Right lobe of liver (tissue), 6 donors: Measurements from ENCODE around the gene UTS2R. TPM values are rescaled to one million over a fixed set of nuclear protein-coding genes. Genes with fewer than 3 reads are reported as not detected.

Experiments
- ATAC-seq, 4 donors: fragments of 200-7000 bp; cut with Tn5 transposase; one replicate each; pipeline ENCODE4 v1.9.1; 2020; ENCODE audit warnings: mild to moderate bottlenecking in 4 of 4, moderate library complexity in 4 of 4
- DNase-seq, 3 donors: peaks; one replicate each; pipeline ENCODE4 v3.0.0-alpha.2; 2020
- H3K27ac ChIP-seq, 3 donors: fragments of 200-600 bp; one replicate each; pipeline ENCODE4 v1.8.0; 2022
- H3K27me3 ChIP-seq, 2 donors: fragments of 200-600 bp; one replicate each; pipeline ENCODE4 v1.8.0; 2022
- H3K36me3 ChIP-seq, 4 donors: fragments of 200-600 bp; sonication (generic) in 1 of 4; one replicate each; pipeline versions ENCODE4 v1.5.1 to v1.8.0; 2017 to 2022; ENCODE audit warnings: control low read depth in 1 of 4
- H3K4me1 ChIP-seq, 4 donors: fragments of 200-600 bp; sonication (generic) in 1 of 4; one replicate each; pipeline versions ENCODE4 v1.5.1 to v1.8.0; 2017 to 2022; ENCODE audit warnings: control low read depth in 1 of 4
- H3K4me3 ChIP-seq, 3 donors: fragments of 200-600 bp; one replicate each; pipeline ENCODE4 v1.8.0; 2022
- H3K9me3 ChIP-seq, 4 donors: fragments of 200-600 bp; sonication (generic) in 1 of 4; one replicate each; pipeline versions ENCODE4 v1.5.1 to v1.8.0; 2017 to 2022; ENCODE audit warnings: control low read depth in 1 of 4
- POLR2A ChIP-seq: fragments of 450-650 bp; IDR thresholded peaks from one replicate; pipeline ENCODE4 v1.6.1; 2017; ENCODE audit warnings: antibody characterized with exemption, mild to moderate bottlenecking
- WGBS: methylation state at CpG from one replicate; pipeline ENCODE4 v1.1.6; 2018; ENCODE audit warnings: low coverage, low lambda C conversion rate; ENCODE audit not compliant: insufficient coverage; ENCODE audit errors: missing lambda C conversion rate; 5-methylcytosine and 5-hydroxymethylcytosine counted together
- intact Hi-C, 2 donors: fragments of 100-400 bp; cut with DNase I; formaldehyde crosslinking; loops; one replicate each; pipeline versions ENCODE4 v1.11.2 to v1.14.1; 2022
- total RNA-seq, 6 experiments: library from RNA; depleted of rRNA in 2 of 6; stranded (reverse); fragments of >200 nt in 2 of 6; fragmentation: NEBNext Ultra II Directional in 3 of 6; extraction: Animal tissue kit (Norgen Biotek cat#: 25700) in 3 of 6; gene quantifications; one replicate each; pipeline versions ENCODE4 v1.1.0 to v1.2.4, GENCODE V29; 2016 to 2023
- TF ChIP-seq, protein P1 (sequence below), 4 donors: fragments of 200-600 bp in 3 of 4; fragments of 450-650 bp in 1 of 4; IDR thresholded peaks; one replicate each; pipeline versions ENCODE4 v1.5.1 to v1.8.0; 2016 to 2022; ENCODE audit warnings: antibody characterized with exemption in 4 of 4, mild to moderate bottlenecking in 2 of 4
- donor health status: DM: no; HTN: yes; CAD: no.
- donor health status: DM: no; HTN: no; CAD: no.
- donor health status: DM: no; HTN: no; CAD: no.
- donor health status: DM: no; HTN: yes; CAD: no.
- donor health status: DM: no; HTN: yes; CAD: no.

The UTS2R gene
- total RNA-seq, 6 experiments from 2014 or later: not detected

DNA sequence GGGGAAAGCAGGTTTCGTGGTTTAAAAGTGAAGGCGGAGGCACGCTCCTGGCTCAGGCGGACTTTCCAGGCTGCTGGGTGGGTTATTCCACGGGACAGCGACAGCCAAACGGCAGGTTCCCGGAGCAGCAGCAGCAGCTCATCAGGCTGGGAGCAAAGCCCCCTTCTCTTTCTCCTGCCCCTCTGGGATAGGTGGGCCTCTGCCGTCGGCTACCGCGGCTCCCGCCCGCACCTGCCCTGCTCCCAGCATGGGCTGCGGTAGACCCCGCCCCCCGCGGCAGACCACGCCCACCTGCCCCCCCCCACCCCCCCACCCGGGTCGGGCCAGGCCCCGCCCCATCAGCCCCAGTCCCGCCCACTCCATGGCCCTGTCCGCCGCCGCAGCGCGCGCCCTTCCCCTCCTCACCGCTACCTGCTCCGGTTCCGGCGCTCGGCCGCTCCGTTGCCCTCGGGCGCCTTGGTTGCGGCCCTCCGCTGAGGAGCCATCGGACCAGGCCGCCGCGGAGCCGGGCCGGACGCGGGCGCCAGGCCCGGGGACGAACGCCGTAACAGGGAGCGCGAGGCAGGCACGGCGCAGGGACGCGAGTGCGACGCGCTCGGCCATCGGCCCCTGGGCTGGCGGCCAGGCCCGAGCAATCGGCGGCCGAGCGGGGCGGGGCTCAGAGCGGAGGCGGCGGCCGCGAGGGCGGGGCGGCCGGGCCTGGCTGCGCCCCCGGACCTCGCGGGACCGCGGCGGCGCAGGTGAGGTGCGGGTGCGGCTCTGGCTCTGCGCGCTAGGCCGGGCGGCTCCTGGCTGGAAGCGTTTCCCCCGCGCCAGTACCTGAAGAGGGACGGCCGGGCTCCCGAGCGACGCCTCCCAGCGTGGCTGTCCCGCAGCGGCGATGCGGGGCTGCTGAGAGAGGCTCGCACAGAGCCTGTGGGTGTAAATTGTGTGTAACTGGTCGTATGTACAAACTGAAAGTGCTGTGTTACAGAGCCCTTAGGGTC lies 46.7 kb downstream of the UTS2R start, which contains the start of the genes HEXD and OGFOD3:
Gene HEXD, plus strand, starts transcription at position 347 of the 986 bp plus-strand sequence. CDS start 1,453 bp downstream, outside the sequence.
Gene OGFOD3, minus strand, starts transcription at position 586 of the 986 bp plus-strand sequence. Its CDS starts 101 bp downstream, at position 485.
- ATAC-seq: peak; percentile 87 to 96 (median 90)
- no peaks in the 10 kb centered on the region for H3K9me3 ChIP-seq
- no peaks in the 10 kb centered on the region for H3K27me3 ChIP-seq
- H3K27ac ChIP-seq: peak within 1 kb of the TSS; percentile 74 to 87 (median 87)
- TF ChIP-seq, protein P1, sequence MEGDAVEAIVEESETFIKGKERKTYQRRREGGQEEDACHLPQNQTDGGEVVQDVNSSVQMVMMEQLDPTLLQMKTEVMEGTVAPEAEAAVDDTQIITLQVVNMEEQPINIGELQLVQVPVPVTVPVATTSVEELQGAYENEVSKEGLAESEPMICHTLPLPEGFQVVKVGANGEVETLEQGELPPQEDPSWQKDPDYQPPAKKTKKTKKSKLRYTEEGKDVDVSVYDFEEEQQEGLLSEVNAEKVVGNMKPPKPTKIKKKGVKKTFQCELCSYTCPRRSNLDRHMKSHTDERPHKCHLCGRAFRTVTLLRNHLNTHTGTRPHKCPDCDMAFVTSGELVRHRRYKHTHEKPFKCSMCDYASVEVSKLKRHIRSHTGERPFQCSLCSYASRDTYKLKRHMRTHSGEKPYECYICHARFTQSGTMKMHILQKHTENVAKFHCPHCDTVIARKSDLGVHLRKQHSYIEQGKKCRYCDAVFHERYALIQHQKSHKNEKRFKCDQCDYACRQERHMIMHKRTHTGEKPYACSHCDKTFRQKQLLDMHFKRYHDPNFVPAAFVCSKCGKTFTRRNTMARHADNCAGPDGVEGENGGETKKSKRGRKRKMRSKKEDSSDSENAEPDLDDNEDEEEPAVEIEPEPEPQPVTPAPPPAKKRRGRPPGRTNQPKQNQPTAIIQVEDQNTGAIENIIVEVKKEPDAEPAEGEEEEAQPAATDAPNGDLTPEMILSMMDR (IDR thresholded peaks at IDR 0.05): peak in 1 of 4 donors; percentile 31
- TF ChIP-seq POLR2A: peak; percentile 63
- H3K36me3 ChIP-seq: no peaks in the 10 kb centered on the region
- H3K4me3 ChIP-seq: peak within 1 kb of the TSS; percentile 73 to 88 (median 83)
- DNase-seq: peak; percentile 88
- intact Hi-C loops: loop anchor here in 1 of 2 donors (10.0 kb wide), 1 partner anchor 63 kb away; the partner anchor contains the start of gene TEX19
- peaks cover 0 to 22% (median 6%) of the 10 kb centered on the region in 4 donors for H3K4me1 ChIP-seq
- 3% methylated on average over 18 of the region's 108 CpGs for WGBS

- Histone ChIP-seq H3K27ac (peak overlapping the region in 2 of 3 donors; percentile 8 to 87), H3K9me3 (no peaks in the 10 kb centered on the region), H3K27me3 (no peaks in the 10 kb centered on the region), H3K36me3 (no peaks in the 10 kb centered on the region), H3K4me3 (peak overlapping the region in 2 of 3 donors; percentile 73 to 88), H3K4me1 (peaks cover 0 to 19% (median 6%) of the 10 kb centered on the region in 4 donors)
- 69% methylated on average over 2 of the region's 2 CpGs for WGBS
- DNase-seq (no peak), ATAC-seq (peak in 1 of 4 donors; percentile 11)
- intact Hi-C loops: loop anchor here in 1 of 2 donors (10.0 kb wide), 1 partner anchor 65 kb away; the partner anchor contains the start of gene TEX19
- no peak for TF ChIP-seq POLR2A
- TF ChIP-seq, protein P1 (IDR thresholded peaks at IDR 0.05): no peak
Observed at GRCh38 chr17:82419540-82419939, 48.0 kb downstream of the UTS2R start.

DNA sequence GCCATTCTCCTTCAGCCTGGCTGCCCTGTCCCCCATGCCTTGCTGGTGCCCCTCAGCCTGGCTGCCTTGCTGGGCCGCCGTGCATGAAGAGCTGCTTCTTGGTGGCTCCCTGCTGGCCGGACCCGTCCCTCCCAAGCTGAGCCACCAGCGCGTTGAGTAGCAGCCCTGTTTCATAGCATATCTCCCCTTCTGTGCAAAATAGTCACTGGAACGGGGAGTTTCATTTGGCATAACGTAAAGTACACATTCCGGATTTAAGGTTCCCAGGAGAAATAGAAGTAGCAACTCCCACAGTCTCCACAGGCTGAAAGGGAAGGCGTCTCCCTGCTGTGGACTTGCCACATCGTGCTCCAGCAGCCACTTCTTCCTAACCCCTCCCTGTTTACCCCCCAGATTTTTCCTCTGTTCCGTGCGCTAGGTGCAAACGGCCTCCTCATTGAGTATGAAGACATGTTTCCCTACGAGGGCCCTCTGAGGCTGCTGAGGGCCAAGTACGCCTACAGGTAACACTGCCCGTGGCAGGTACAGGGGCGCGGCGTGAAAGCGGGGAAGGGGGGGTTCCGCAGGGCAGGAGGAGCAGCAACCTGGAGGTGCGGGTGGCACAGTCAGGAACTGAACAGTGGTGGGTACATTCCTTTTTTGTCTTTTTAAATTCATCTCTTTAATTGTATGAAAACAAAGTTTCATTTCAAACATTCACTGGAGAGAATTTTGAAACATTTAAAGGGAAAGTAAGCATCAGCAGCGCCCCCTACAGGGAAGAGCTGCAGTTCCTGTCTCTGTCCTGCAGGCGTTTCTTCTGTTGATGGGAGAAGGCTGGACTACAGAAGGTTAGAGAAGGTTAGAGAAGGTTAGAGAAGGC lies 52.7 kb downstream of the UTS2R start:
- Histone ChIP-seq H3K4me1 (peaks cover 0 to 7% (median 3%) of the 10 kb centered on the region in 4 donors), H3K27ac (no peak overlapping the region), H3K36me3 (no peaks in the 10 kb centered on the region), H3K4me3 (no peak overlapping the region), H3K9me3 (no peaks in the 10 kb centered on the region), H3K27me3 (no peaks in the 10 kb centered on the region)
- ATAC-seq: peak in 3 of 4 donors; percentile 29 to 39 (median 35)
- DNase-seq: no peak
- intact Hi-C loops: no loop called here
- TF ChIP-seq POLR2A: no peak
- TF ChIP-seq, protein P1 (IDR thresholded peaks at IDR 0.05): peak; percentile 39 to 50 (median 44)
- 80% methylated on average over 17 of the region's 25 CpGs for WGBS

DNA sequence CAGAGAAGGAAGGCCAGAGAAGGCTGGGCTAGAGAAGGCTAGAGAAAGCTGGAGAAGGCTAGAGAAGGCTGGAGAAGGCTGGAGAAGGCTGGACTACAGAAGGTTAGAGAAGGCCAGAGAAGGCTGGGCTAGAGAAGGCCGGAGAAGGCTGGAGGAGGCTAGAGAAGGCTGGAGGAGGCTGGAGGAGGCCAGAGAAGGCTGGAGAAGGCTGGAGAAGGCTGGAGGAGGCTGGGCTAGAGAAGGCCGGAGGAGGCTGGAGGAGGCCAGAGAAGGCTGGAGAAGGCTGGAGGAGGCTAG lies 53.2 kb downstream of the UTS2R start:
- no peak for DNase-seq
- H3K9me3 ChIP-seq: no peaks in the 10 kb centered on the region
- no peak for ATAC-seq
- 93% methylated on average over 2 of the region's 2 CpGs for WGBS
- H3K4me1 ChIP-seq: peaks cover 0 to under 1% (median under 1%) of the 10 kb centered on the region in 4 donors
- H3K36me3 ChIP-seq: no peaks in the 10 kb centered on the region
- no peak overlapping the region for H3K27ac ChIP-seq
- no peak overlapping the region for H3K4me3 ChIP-seq
- no peak for TF ChIP-seq POLR2A
- TF ChIP-seq, protein P1 (IDR thresholded peaks at IDR 0.05): no peak
- intact Hi-C loops: no loop called here
- H3K27me3 ChIP-seq: no peaks in the 10 kb centered on the region
